Measurements from ENCODE around the gene CCDC50. TPM values are rescaled to one million over a fixed set of nuclear protein-coding genes. Genes with fewer than 3 reads are reported as not detected.

Gene CCDC50
- total RNA-seq, 1 experiment from 2014 or later, result 80.9 TPM

DNA sequence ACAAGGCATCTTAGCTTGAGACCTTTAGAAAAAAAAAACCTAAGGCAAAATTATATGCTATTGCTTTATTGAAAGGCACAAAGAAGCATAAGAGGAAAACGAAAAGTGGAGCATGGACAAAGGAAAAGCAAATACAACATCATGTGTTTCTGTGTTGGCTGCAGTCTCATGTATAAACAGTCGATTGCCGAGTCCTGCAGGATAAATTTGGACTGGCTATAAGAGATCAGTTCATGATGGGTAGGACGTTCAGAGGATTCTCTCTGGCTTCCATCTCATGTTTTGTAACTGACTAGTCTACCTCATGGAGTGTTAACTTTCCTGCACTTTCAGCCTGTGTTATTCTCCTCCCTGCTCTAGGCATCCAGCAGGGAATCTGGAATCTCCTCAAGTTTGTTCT is 21.9 kb upstream of the CCDC50 start:
- no peak overlapping the region for H2AFZ ChIP-seq (ENCODE audit: low read length)
- no peaks in the 10 kb centered on the region for H3K79me2 ChIP-seq (ENCODE audit: low read length)
- no peaks in the 10 kb centered on the region for H4K20me1 ChIP-seq (ENCODE audit: low read length)
- no peaks in the 10 kb centered on the region for H3K27me3 ChIP-seq (ENCODE audit: low read length)
- ATAC-seq (no peak), DNase-seq (no peak)
- TF ChIP-seq, protein P1, sequence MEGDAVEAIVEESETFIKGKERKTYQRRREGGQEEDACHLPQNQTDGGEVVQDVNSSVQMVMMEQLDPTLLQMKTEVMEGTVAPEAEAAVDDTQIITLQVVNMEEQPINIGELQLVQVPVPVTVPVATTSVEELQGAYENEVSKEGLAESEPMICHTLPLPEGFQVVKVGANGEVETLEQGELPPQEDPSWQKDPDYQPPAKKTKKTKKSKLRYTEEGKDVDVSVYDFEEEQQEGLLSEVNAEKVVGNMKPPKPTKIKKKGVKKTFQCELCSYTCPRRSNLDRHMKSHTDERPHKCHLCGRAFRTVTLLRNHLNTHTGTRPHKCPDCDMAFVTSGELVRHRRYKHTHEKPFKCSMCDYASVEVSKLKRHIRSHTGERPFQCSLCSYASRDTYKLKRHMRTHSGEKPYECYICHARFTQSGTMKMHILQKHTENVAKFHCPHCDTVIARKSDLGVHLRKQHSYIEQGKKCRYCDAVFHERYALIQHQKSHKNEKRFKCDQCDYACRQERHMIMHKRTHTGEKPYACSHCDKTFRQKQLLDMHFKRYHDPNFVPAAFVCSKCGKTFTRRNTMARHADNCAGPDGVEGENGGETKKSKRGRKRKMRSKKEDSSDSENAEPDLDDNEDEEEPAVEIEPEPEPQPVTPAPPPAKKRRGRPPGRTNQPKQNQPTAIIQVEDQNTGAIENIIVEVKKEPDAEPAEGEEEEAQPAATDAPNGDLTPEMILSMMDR (conservative IDR thresholded peaks at IDR 0.05; ENCODE audit: low read depth, low read length), result no peak
- TF ChIP-seq EZH2phosphoT487 (IDR thresholded peaks at IDR 0.05; ENCODE audit: borderline replicate concordance, low read length) (no peak), EZH2 (IDR thresholded peaks at IDR 0.05; ENCODE audit: low read length, unreplicated experiment) (no peak)
- no peaks in the 10 kb centered on the region for H3F3A ChIP-seq (ENCODE audit: low read length, unreplicated experiment)
- CTCF ChIA-PET, result no interaction called here
- no peaks in the 10 kb centered on the region for H3K4me1 ChIP-seq (ENCODE audit: insufficient read depth, low read length)
- no peaks in the 10 kb centered on the region for H3K9me3 ChIP-seq (ENCODE audit: low read length)
- POLR2A ChIA-PET (ENCODE audit: unreplicated experiment), result no interaction called here
- H3K36me3 ChIP-seq (ENCODE audit: low read depth, low read length), result no peaks in the 10 kb centered on the region
- intact Hi-C loops (cut with micrococcal nuclease), result no loop called here
- H3K4me2 ChIP-seq (ENCODE audit: low read length), result no peak overlapping the region
- H3K4me3 ChIP-seq (ENCODE audit: low read length), result no peak overlapping the region
- H3K27ac ChIP-seq (ENCODE audit: low read length), result no peak overlapping the region
- H3K9ac ChIP-seq (ENCODE audit: low read length), result no peak overlapping the region
- BruUV-seq (replicated peaks), result no TSS peak
- no peaks in the 10 kb centered on the region for H3K9me2 ChIP-seq (replicated peaks; ENCODE audit: low read length)

DNA sequence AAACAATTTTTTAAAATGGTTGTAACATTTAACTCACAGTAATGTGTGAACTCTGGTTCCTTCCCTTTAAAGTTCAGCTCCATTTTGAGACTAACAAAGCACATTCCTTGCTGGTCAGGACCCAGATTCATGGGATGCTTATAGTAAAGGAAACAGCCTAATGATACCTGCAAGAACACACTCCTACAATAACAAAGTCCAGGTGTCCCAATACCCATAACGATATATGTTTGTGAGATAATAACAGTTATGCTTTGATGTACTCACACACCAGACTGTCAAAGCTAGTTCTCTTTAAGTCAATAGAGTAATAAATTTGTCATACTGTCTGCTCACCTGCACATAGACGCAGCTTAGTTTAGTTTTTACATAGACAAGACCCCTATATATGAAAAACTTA is 15.9 kb upstream of the CCDC50 start:
- Histone ChIP-seq H3K4me3 (ENCODE audit: low read length) (no peak overlapping the region), H4K20me1 (ENCODE audit: low read length) (no peaks in the 10 kb centered on the region), H3K4me1 (ENCODE audit: insufficient read depth, low read length) (no peaks in the 10 kb centered on the region), H2AFZ (ENCODE audit: low read length) (no peak overlapping the region), H3F3A (ENCODE audit: low read length, unreplicated experiment) (no peaks in the 10 kb centered on the region), H3K9ac (ENCODE audit: low read length) (no peak overlapping the region), H3K27me3 (ENCODE audit: low read length) (no peaks in the 10 kb centered on the region), H3K79me2 (ENCODE audit: low read length) (no peaks in the 10 kb centered on the region), H3K9me2 (replicated peaks; ENCODE audit: low read length) (no peaks in the 10 kb centered on the region), H3K36me3 (ENCODE audit: low read depth, low read length) (no peaks in the 10 kb centered on the region), H3K4me2 (ENCODE audit: low read length) (no peak overlapping the region), H3K27ac (ENCODE audit: low read length) (no peak overlapping the region), H3K9me3 (ENCODE audit: low read length) (no peaks in the 10 kb centered on the region)
- TF ChIP-seq EZH2 (IDR thresholded peaks at IDR 0.05; ENCODE audit: low read length, unreplicated experiment) (no peak), EZH2phosphoT487 (IDR thresholded peaks at IDR 0.05; ENCODE audit: borderline replicate concordance, low read length) (no peak)
- TF ChIP-seq, protein P1 (conservative IDR thresholded peaks at IDR 0.05; ENCODE audit: low read depth, low read length), result no peak
- intact Hi-C loops (cut with micrococcal nuclease), result no loop called here
- DNase-seq (no peak), ATAC-seq (no peak)
- BruUV-seq (replicated peaks), result no TSS peak
- ChIA-PET POLR2A (ENCODE audit: unreplicated experiment) (no interaction called here), CTCF (no interaction called here)

DNA sequence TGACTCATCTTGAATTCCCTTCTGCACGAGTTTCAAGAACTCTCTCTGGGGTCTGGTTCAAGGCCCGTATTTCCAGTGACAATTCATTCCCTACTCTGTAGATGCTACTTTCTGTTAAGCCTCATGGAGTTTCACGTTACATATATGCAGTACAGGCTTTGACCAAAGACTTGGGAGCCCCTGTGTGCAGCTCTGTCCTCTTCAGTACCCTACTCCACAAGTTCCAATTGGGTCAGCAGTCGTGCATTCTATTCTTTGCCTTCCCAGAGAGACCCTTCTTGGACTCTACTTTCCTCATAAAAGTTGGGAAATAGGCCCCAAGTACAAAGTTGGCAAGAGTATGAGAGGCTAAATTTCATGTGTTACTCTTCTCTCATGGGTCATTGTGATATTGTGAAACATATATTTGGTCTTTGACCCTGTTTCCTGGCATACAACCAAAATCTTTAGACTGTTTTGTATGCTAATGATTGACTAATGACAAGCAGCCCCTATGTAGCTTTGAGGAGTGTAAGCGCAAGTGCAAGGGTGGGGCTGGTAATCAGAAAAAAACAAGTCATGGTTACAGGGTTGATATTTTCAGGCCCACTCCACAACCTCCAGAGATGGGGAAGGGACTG is 15.0 kb upstream of the CCDC50 start:
- Histone ChIP-seq H3K79me2 (ENCODE audit: low read length) (no peaks in the 10 kb centered on the region), H3K27me3 (ENCODE audit: low read length) (no peaks in the 10 kb centered on the region), H4K20me1 (ENCODE audit: low read length) (no peaks in the 10 kb centered on the region), H3K36me3 (ENCODE audit: low read depth, low read length) (no peaks in the 10 kb centered on the region), H3F3A (ENCODE audit: low read length, unreplicated experiment) (no peaks in the 10 kb centered on the region), H3K9me3 (ENCODE audit: low read length) (no peaks in the 10 kb centered on the region), H3K4me3 (ENCODE audit: low read length) (no peak overlapping the region), H3K9ac (ENCODE audit: low read length) (no peak overlapping the region), H3K9me2 (replicated peaks; ENCODE audit: low read length) (no peaks in the 10 kb centered on the region), H2AFZ (ENCODE audit: low read length) (no peak overlapping the region), H3K27ac (ENCODE audit: low read length) (no peak overlapping the region), H3K4me2 (ENCODE audit: low read length) (no peak overlapping the region), H3K4me1 (ENCODE audit: insufficient read depth, low read length) (no peaks in the 10 kb centered on the region)
- POLR2A ChIA-PET (ENCODE audit: unreplicated experiment), result no interaction called here
- CTCF ChIA-PET, result no interaction called here
- TF ChIP-seq EZH2phosphoT487 (IDR thresholded peaks at IDR 0.05; ENCODE audit: borderline replicate concordance, low read length), result no peak
- TF ChIP-seq EZH2 (IDR thresholded peaks at IDR 0.05; ENCODE audit: low read length, unreplicated experiment), result no peak
- TF ChIP-seq, protein P1 (conservative IDR thresholded peaks at IDR 0.05; ENCODE audit: low read depth, low read length), result no peak
- intact Hi-C loops (cut with micrococcal nuclease), result no loop called here
- no TSS peak for BruUV-seq (replicated peaks)
- DNase-seq, result no peak
- no peak for ATAC-seq
